MM.1S (cell line): ENCODE results near the gene ASCC3.

Source experiments
- DNase-seq: peaks from one replicate; pipeline ENCODE4 v3.0.0-alpha.2; 2015
- H2AFZ ChIP-seq: fragments of 300-600 bp; sonication (generic); 2 replicates; pipeline ENCODE4 v1.6.0; 2016; ENCODE audit warnings: antibody characterized with exemption, low read length
- H3F3A ChIP-seq: fragments of 300-600 bp; sonication (generic); 2 replicates; pipeline ENCODE4 v1.6.1; 2016; ENCODE audit warnings: mild to moderate bottlenecking, antibody characterized with exemption, low read length, moderate library complexity, mixed read lengths; ENCODE audit not compliant: insufficient read depth
- H3K27ac ChIP-seq: fragments of 300-600 bp; sonication (generic); 2 replicates; pipeline ENCODE4 v1.5.1; 2016; ENCODE audit warnings: mild to moderate bottlenecking, low read length
- H3K27me3 ChIP-seq: fragments of 300-600 bp; sonication (generic); replicated peaks from 2 replicates; pipeline ENCODE4 v1.6.0; 2016; ENCODE audit warnings: low read length; ENCODE audit not compliant: insufficient read depth
- H3K36me3 ChIP-seq: fragments of 300-600 bp; sonication (generic); replicated peaks from 2 replicates; pipeline ENCODE4 v1.6.1; 2016; ENCODE audit warnings: mild to moderate bottlenecking, low read length, mixed read lengths; ENCODE audit not compliant: insufficient read depth
- H3K4me1 ChIP-seq: fragments of 300-600 bp; sonication (generic); 2 replicates; pipeline ENCODE4 v1.6.1; 2016; ENCODE audit warnings: low read length, mixed read lengths
- H3K4me2 ChIP-seq: fragments of 300-600 bp; sonication (generic); 2 replicates; pipeline ENCODE4 v1.6.0; 2016; ENCODE audit warnings: low read depth, low read length
- H3K4me3 ChIP-seq: fragments of 300-600 bp; sonication (generic); 2 replicates; pipeline ENCODE4 v1.5.1; 2016; ENCODE audit warnings: low read length, mixed read lengths
- H3K79me2 ChIP-seq: fragments of 300-600 bp; sonication (generic); 2 replicates; pipeline ENCODE4 v1.6.1; 2016; ENCODE audit warnings: mixed run types, low read length, mixed read lengths
- H3K9ac ChIP-seq: fragments of 300-600 bp; sonication (generic); 2 replicates; pipeline ENCODE4 v1.6.1; 2016; ENCODE audit warnings: low read length, mixed read lengths
- H3K9me2 ChIP-seq: fragments of 300-600 bp; sonication (generic); replicated peaks from 2 replicates; pipeline ENCODE4 v1.6.1; 2016; ENCODE audit warnings: mild to moderate bottlenecking, low read length, mixed read lengths; ENCODE audit not compliant: insufficient read depth
- H3K9me3 ChIP-seq: fragments of 300-600 bp; sonication (generic); replicated peaks from 2 replicates; pipeline ENCODE4 v1.6.1; 2016; ENCODE audit warnings: mild to moderate bottlenecking, low read length, mixed read lengths; ENCODE audit not compliant: insufficient read depth
- H4K20me1 ChIP-seq: fragments of 300-600 bp; sonication (generic); 2 replicates; pipeline ENCODE4 v1.6.1; 2016; ENCODE audit warnings: mild to moderate bottlenecking, low read length, moderate library complexity, mixed read lengths; ENCODE audit not compliant: insufficient read depth
- EZH2 ChIP-seq: fragments of 300-600 bp; sonication (generic); optimal IDR thresholded peaks from 2 replicates; pipeline ENCODE3; 2017; ENCODE audit warnings: low read depth, mild to moderate bottlenecking, antibody characterized with exemption, low read length, mixed read lengths
- EZH2phosphoT487 ChIP-seq: fragments of 300-600 bp; sonication (generic); IDR thresholded peaks from 2 replicates; pipeline ENCODE4 v1.6.1; 2018; ENCODE audit warnings: antibody characterized with exemption, low read length
- TF ChIP-seq, protein P1 (sequence below): fragments of 300-600 bp; sonication (generic); IDR thresholded peaks from 2 replicates; pipeline ENCODE4 v1.5.1; 2016; ENCODE audit warnings: antibody characterized with exemption, low read length, mixed read lengths

The ASCC3 gene

DNA sequence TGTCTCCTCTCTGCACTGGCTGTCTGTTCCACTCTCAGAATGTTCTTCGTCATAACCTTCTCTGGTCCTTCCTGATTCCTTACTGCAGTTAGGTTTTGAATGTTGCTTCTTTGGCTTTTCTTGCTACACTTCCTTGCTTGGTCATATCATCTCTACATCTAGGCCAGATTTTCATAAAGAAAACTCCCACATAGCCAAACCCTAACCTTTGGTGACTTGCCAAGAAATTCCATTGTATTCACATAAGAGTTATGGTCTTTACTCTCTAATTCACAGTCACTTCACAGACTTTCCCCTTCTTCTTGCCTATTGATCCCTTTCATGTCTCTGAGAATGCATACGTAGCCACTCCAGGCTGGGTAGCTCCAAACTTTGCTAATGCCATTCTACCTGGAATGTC is 374.5 kb downstream of the ASCC3 start:
- H3K27me3 ChIP-seq, result no peaks in the 10 kb centered on the region
- no peak overlapping the region for H3K27ac ChIP-seq
- no peak for DNase-seq
- H2AFZ ChIP-seq, result no peak overlapping the region
- no peaks in the 10 kb centered on the region for H3K79me2 ChIP-seq
- H3K36me3 ChIP-seq, result no peaks in the 10 kb centered on the region
- H3K4me3 ChIP-seq, result no peak overlapping the region
- no peaks in the 10 kb centered on the region for H3K9me2 ChIP-seq
- H3K4me1 ChIP-seq, result no peaks in the 10 kb centered on the region
- H3F3A ChIP-seq, result no peaks in the 10 kb centered on the region
- no peak for TF ChIP-seq EZH2
- TF ChIP-seq, protein P1, sequence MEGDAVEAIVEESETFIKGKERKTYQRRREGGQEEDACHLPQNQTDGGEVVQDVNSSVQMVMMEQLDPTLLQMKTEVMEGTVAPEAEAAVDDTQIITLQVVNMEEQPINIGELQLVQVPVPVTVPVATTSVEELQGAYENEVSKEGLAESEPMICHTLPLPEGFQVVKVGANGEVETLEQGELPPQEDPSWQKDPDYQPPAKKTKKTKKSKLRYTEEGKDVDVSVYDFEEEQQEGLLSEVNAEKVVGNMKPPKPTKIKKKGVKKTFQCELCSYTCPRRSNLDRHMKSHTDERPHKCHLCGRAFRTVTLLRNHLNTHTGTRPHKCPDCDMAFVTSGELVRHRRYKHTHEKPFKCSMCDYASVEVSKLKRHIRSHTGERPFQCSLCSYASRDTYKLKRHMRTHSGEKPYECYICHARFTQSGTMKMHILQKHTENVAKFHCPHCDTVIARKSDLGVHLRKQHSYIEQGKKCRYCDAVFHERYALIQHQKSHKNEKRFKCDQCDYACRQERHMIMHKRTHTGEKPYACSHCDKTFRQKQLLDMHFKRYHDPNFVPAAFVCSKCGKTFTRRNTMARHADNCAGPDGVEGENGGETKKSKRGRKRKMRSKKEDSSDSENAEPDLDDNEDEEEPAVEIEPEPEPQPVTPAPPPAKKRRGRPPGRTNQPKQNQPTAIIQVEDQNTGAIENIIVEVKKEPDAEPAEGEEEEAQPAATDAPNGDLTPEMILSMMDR, result no peak
- TF ChIP-seq EZH2phosphoT487, result no peak
- H3K9me3 ChIP-seq, result no peaks in the 10 kb centered on the region
- H4K20me1 ChIP-seq, result no peaks in the 10 kb centered on the region
- H3K9ac ChIP-seq, result no peak overlapping the region
- no peak overlapping the region for H3K4me2 ChIP-seq

DNA sequence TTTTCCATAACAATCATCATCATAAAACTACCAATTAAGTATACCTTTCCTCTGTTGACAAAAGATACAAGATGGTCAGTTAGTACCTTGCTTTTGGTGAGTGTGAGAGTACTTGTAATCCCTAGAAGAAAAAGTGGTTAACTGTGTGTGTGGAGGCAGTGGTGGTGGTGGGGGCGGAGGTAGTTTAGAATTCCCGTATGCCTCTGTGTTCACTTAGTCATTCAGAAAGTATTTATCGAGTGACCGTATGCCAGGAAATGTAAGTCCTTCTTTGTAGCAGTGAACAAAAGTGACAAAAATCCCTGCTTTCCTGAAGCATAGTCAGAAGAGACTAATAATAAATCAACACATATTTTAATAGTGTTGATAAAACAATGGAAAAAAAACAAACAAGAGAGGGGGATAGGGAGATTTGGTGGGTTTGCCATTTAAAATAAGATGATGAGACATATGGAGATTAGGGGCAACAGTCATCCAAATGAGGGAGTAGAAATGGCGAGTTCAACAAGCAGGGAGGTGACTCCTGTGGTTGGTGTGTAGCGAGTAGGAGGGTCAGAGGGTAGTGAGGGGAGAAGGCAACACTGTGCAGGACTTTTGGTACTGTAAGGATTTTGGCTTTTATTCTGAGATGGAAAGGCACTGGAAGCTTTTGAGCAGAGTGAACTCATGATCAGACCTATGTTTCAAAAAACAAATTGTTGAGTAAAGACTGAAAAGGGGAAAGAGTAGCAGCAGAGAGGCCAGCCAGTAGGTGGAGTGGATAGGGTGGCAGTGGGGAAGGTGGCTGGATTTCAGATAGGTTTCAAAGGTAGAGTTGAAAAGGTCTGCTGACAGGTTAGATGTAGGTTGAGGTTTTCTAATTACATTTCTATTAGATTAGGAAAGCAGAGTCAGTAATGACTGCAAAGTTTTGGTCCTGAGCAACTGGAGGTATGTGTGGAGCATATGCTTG is 376.1 kb downstream of the ASCC3 start:
- Histone ChIP-seq H4K20me1 (no peaks in the 10 kb centered on the region), H2AFZ (no peak overlapping the region), H3K79me2 (no peaks in the 10 kb centered on the region), H3K27ac (no peak overlapping the region), H3K36me3 (no peaks in the 10 kb centered on the region), H3K9me2 (no peaks in the 10 kb centered on the region), H3K4me2 (no peak overlapping the region), H3K9me3 (no peaks in the 10 kb centered on the region), H3K9ac (no peak overlapping the region), H3K4me3 (no peak overlapping the region), H3F3A (no peaks in the 10 kb centered on the region), H3K4me1 (no peaks in the 10 kb centered on the region), H3K27me3 (no peaks in the 10 kb centered on the region)
- DNase-seq, result no peak
- TF ChIP-seq EZH2 (no peak), EZH2phosphoT487 (no peak)
- TF ChIP-seq, protein P1, result no peak

DNA sequence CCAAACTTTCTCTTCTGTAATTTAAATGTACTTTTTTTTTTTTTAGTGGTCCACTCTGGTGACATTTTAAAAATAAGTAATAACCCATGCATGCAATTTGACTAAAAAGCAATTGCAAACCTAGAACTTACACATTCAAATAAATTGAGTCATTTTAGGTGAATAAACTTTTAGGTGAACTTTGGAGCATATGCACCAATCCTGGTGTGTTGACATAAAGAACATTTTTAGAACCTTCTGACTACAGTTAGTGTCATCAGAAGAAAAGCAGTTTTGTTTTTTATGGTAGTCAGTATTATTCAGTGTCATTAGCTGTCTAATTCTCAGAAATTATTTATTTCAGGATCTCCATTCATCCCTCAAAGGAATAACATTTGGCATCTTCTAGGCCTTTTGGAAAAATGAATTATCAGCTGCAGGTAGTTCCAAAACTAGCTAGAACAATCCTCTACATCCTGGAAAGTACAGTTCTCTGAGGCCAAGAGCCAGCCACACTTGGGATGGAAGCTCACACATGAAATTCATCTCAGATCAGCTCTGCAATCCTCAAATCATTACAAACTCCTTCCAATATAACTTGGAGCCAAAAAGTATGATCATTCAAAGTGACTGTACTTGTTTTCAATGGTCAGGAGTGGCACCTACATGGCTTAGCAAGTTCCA is 378.0 kb downstream of the ASCC3 start:
- Histone ChIP-seq H3F3A (no peaks in the 10 kb centered on the region), H3K9me3 (no peaks in the 10 kb centered on the region), H3K9ac (no peak overlapping the region), H3K4me2 (no peak overlapping the region), H3K27me3 (no peaks in the 10 kb centered on the region), H3K36me3 (no peaks in the 10 kb centered on the region), H3K9me2 (no peaks in the 10 kb centered on the region), H4K20me1 (no peaks in the 10 kb centered on the region), H3K4me1 (no peaks in the 10 kb centered on the region), H3K79me2 (no peaks in the 10 kb centered on the region), H2AFZ (no peak overlapping the region), H3K27ac (no peak overlapping the region), H3K4me3 (no peak overlapping the region)
- no peak for TF ChIP-seq EZH2phosphoT487
- TF ChIP-seq, protein P1, result no peak
- no peak for TF ChIP-seq EZH2
- DNase-seq, result no peak
